Gastroesophageal sphincter (tissue), 4 donors: ENCODE results near the gene MEF2A. TPM values are rescaled to one million over a fixed set of nuclear protein-coding genes. Genes with fewer than 3 reads are reported as not detected.
A peak's percentile ranks its signal among the peaks of the same experiment; 100 is the strongest.

Source experiments
- ATAC-seq: fragments of 150-250 bp; one replicate; pipeline ENCODE4 v1.9.1; 2016; ENCODE audit warnings: mild to moderate bottlenecking, moderate library complexity
- H3K27ac ChIP-seq, 4 donors: fragments of 200-600 bp; sonication (generic) in 3 of 4; 1 replicate in 3 of 4; 2 replicates in 1 of 4; pipeline ENCODE4 v1.5.1; 2016 to 2019
- H3K27me3 ChIP-seq: fragments of 200-600 bp; sonication (generic); one replicate; pipeline ENCODE4 v1.5.1; 2019
- H3K36me3 ChIP-seq, 2 donors: fragments of 200-600 bp; sonication (generic); one replicate each; pipeline ENCODE4 v1.5.1; 2019; ENCODE audit warnings: control low read depth in 1 of 2
- H3K4me1 ChIP-seq, 3 donors: fragments of 200-600 bp; sonication (generic); 1 replicate in 2 of 3; 2 replicates in 1 of 3; pipeline ENCODE4 v1.5.1; 2016 to 2019; ENCODE audit warnings: control low read depth in 2 of 3
- H3K4me3 ChIP-seq, 2 donors: fragments of 200-600 bp; sonication (generic); one replicate each; pipeline ENCODE4 v1.5.1; 2019; ENCODE audit warnings: mild to moderate bottlenecking in 1 of 2, moderate library complexity in 1 of 2
- H3K9me3 ChIP-seq, 3 donors: fragments of 200-600 bp; sonication (generic); one replicate each; pipeline ENCODE4 v1.5.1; 2017 to 2019; ENCODE audit warnings: control low read depth in 2 of 3
- CTCF ChIP-seq, 4 experiments: fragments of 200-600 bp in 2 of 4; fragments of 450-650 bp in 2 of 4; sonication (generic) in 1 of 4; IDR thresholded peaks; one replicate each; pipeline ENCODE4 v1.5.1; 2017 to 2019; ENCODE audit warnings: antibody characterized with exemption in 4 of 4, mild to moderate bottlenecking in 2 of 4, moderate library complexity in 2 of 4
- EP300 ChIP-seq: sonication (generic); formaldehyde crosslinking; IDR thresholded peaks from one replicate; pipeline ENCODE4 v1.6.1; 2017; ENCODE audit warnings: antibody characterized with exemption, mild to moderate bottlenecking
- POLR2A ChIP-seq, 2 donors: fragments of 450-650 bp; IDR thresholded peaks; one replicate each; pipeline ENCODE4 v1.6.1; 2017; ENCODE audit warnings: antibody characterized with exemption in 2 of 2, mild to moderate bottlenecking in 2 of 2, moderate library complexity in 1 of 2
- POLR2AphosphoS5 ChIP-seq: sonication (generic); formaldehyde crosslinking; IDR thresholded peaks from one replicate; pipeline ENCODE4 v1.6.1; 2017; ENCODE audit warnings: antibody characterized with exemption
- WGBS, 2 donors: methylation state at CpG; one replicate each; pipeline ENCODE4 v1.1.5; 2018; ENCODE audit warnings: low coverage in 1 of 2; 5-methylcytosine and 5-hydroxymethylcytosine counted together
- total RNA-seq, 4 donors: library from RNA; depleted of rRNA; stranded (reverse); fragments of >200 nt; gene quantifications; one replicate each; pipeline ENCODE4 v1.1.0, GENCODE V29; 2016

MEF2A gene
- total RNA-seq, 4 donors from 2014 or later = 68.8 to 133 (median 95.7) TPM

DNA sequence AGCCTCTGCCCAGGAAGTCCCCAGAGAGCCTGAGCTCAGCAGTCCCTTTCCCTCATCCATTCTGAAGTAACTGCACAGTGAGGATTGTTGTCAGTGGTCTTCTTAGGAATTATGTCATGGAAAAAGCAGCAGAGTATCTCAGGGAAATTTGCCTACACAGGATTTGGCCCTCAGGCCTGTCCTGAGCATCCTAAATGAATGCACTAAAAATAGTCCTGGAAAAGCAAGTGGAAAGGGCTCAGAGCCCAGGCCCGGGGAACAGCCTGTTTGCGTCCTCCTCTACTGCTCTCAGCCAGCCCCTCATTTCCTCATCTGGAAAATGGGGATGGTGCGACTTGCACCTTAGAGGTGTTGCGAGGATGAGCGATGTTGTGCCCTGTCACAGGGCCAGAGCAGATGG lies 145.8 kb downstream of the MEF2A start:
- WGBS, 2 donors = 24% methylated on average over 5 of the region's 5 CpGs; no CpG with 5 or more reads in 1 of the 2 donors
- no peaks in the 10 kb centered on the region for H3K27me3 ChIP-seq
- TF ChIP-seq CTCF (IDR thresholded peaks at IDR 0.05) (no peak), POLR2AphosphoS5 (no peak), EP300 (no peak), POLR2A (IDR thresholded peaks at IDR 0.05) (no peak)
- no peak overlapping the region for H3K4me3 ChIP-seq
- ATAC-seq = no peak
- peak overlapping the region in 3 of 4 donors; percentile 21 to 72 (median 64) for H3K27ac ChIP-seq
- peaks cover 0 to 70% (median 34%) of the 10 kb centered on the region in 3 donors for H3K4me1 ChIP-seq
- no peaks in the 10 kb centered on the region for H3K9me3 ChIP-seq
- H3K36me3 ChIP-seq = peaks cover 0 to 47% of the 10 kb centered on the region in 2 donors

DNA sequence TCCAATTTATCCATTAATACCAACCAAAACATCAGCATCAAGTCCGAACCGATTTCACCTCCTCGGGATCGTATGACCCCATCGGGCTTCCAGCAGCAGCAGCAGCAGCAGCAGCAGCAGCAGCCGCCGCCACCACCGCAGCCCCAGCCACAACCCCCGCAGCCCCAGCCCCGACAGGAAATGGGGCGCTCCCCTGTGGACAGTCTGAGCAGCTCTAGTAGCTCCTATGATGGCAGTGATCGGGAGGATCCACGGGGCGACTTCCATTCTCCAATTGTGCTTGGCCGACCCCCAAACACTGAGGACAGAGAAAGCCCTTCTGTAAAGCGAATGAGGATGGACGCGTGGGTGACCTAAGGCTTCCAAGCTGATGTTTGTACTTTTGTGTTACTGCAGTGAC lies 146.6 kb downstream of the MEF2A start:
- ATAC-seq = no peak
- TF ChIP-seq CTCF (IDR thresholded peaks at IDR 0.05) (no peak), POLR2A (IDR thresholded peaks at IDR 0.05) (no peak), EP300 (no peak), POLR2AphosphoS5 (no peak)
- peaks cover 0 to 71% (median 35%) of the 10 kb centered on the region in 3 donors for H3K4me1 ChIP-seq
- no peaks in the 10 kb centered on the region for H3K27me3 ChIP-seq
- H3K4me3 ChIP-seq = no peak overlapping the region
- no peaks in the 10 kb centered on the region for H3K9me3 ChIP-seq
- WGBS, 2 donors = 80 to 83% methylated on average over 4 of the region's 18 CpGs
- peaks cover 0 to 47% of the 10 kb centered on the region in 2 donors for H3K36me3 ChIP-seq
- peak overlapping the region in 2 of 4 donors; percentile 21 to 72 for H3K27ac ChIP-seq

- no peaks in the 10 kb centered on the region for H3K9me3 ChIP-seq
- TF ChIP-seq POLR2AphosphoS5 = no peak
- no peak for TF ChIP-seq POLR2A (IDR thresholded peaks at IDR 0.05)
- WGBS, 2 donors = 30% methylated on average over 8 of the region's 10 CpGs; no CpG with 5 or more reads in 1 of the 2 donors
- H3K27ac ChIP-seq = peak overlapping the region in 3 of 4 donors; percentile 45 to 81 (median 69)
- H3K36me3 ChIP-seq = peaks cover 0 to 28% of the 10 kb centered on the region in 2 donors
- H3K4me3 ChIP-seq = peak overlapping the region in 1 of 2 donors; percentile 15
- peaks cover 0 to 47% (median 22%) of the 10 kb centered on the region in 3 donors for H3K4me1 ChIP-seq
- H3K27me3 ChIP-seq = no peaks in the 10 kb centered on the region
- ATAC-seq = peak; percentile 20
Observed at GRCh38 chr15:99716540-99717095, 150.8 kb downstream of the MEF2A start.

- peaks cover 0 to 39% (median 18%) of the 10 kb centered on the region in 3 donors for H3K4me1 ChIP-seq
- no peaks in the 10 kb centered on the region for H3K9me3 ChIP-seq
- H3K36me3 ChIP-seq = peaks cover 0 to 21% of the 10 kb centered on the region in 2 donors
- peak overlapping the region; percentile 2 to 81 (median 57) for H3K27ac ChIP-seq
- TF ChIP-seq POLR2AphosphoS5 (no peak), CTCF (IDR thresholded peaks at IDR 0.05) (no peak), POLR2A (IDR thresholded peaks at IDR 0.05) (no peak), EP300 (no peak)
- ATAC-seq = peak; percentile 77
- peak overlapping the region in 1 of 2 donors; percentile 15 for H3K4me3 ChIP-seq
- H3K27me3 ChIP-seq = no peaks in the 10 kb centered on the region
- WGBS, 2 donors = 34 to 41% methylated on average over 6 of the region's 19 CpGs
Observed at GRCh38 chr15:99717161-99718009, 151.6 kb downstream of the MEF2A start.

DNA sequence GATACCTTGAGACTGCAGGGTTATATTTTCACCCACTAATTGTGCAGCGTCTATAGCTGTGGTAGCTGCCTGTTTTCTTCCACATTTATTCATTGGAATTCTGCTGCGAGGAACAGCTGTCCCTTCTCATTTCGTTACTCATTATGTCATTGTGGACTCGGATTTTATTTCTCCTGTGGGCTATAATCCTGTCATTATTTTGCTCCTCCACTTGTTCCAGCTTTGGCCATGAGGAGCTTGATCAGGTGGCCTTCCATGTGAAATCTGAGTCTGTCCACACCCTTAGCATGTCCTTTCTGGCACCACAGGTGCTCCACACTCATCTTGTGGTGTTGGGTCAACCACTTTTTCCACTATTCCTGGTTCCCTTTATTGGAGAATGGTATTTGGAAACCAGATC lies 152.6 kb downstream of the MEF2A start:
- Histone ChIP-seq H3K36me3 (peaks cover 0 to 12% of the 10 kb centered on the region in 2 donors), H3K27me3 (no peaks in the 10 kb centered on the region), H3K9me3 (no peaks in the 10 kb centered on the region), H3K4me3 (no peak overlapping the region), H3K27ac (peak overlapping the region in 2 of 4 donors; percentile 45 to 69), H3K4me1 (peaks cover 0 to 39% (median 18%) of the 10 kb centered on the region in 3 donors)
- 43 to 66% methylated on average over 3 to 4 of the region's 4 CpGs for WGBS, 2 donors
- peak; percentile 49 for ATAC-seq
- TF ChIP-seq POLR2AphosphoS5 = no peak
